CD4-positive, alpha-beta T cell treated with Interleukin-12 subunit alpha and Interleukin-12 subunit beta, for 1 hour (primary cell): Measurements from ENCODE around the gene NCR3LG1.

Experiments used
- DNase-seq: peaks from one replicate; pipeline ENCODE4 v3.0.0-alpha.2; 2020

The NCR3LG1 gene

DNA sequence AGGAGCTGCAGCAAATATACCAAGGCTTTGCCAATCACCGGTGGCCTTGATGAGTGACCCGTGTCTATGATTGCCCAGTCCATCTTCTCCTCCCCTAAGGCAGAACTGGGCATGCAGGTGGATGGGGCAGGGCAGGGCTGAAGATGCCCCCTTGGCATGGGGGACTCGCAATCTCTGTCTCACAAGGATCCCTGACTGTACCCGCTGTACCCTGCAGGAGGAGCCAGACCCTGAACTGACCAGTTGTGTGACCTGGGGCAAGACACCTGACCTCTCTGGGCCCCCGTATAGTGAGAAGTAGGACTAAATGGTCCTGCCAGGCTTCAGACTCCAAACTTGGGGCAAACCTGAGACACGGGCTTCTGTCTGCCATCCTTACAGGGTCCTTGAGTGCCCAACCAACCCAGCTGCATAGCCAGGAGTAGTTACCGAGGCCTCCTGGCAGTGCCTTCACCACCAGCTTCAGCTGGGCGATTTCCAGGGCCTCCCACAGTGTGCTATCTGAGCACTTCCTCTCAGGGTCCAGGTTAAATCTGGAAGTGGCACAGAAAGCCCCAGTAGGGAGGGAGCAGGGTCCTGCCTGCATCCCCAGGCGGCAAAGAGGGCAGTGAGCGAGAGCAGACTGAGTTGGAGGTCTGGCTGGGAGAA lies 43.3 kb downstream of the NCR3LG1 start:
- no peak for DNase-seq

DNA sequence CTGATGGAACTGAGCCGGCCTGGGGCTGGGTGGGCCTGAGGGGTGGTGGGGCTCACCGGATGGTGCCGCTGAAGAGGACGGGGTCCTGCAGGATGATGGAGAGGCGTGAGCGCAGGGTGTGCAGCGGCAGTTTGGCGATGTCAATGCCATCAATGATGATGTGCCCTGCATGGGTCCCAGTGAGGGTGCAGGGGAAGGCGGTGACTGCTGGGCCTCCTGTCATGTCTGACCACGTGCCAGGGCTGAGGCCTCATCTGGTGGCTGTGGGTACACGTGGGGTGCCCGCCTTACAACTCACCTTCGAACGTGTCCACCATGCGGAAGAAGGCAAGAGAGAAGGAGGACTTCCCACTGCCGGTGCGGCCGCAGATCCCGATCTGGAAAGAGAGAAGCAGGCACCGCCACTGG lies 44.0 kb downstream of the NCR3LG1 start:
- no peak for DNase-seq

DNA sequence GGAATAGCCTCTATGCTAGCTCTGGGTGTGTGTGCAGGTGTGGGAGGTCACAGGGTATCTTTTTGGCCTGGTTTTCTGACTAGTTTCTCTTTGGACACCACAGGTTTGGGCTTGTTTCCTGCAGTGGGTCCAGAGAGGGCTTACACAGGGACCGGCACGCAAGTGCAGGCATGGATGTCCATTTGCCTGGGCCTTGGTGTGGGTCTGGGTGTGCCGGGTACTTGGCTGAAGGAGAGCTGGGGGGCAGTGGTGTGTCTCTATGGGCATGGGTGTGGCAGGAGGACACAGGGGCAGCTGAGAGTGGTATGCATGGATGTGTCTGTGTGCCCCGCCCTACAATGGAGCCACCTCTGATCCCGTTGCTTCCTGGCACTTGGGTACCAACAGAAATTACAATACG lies 44.4 kb downstream of the NCR3LG1 start:
- no peak for DNase-seq

DNA sequence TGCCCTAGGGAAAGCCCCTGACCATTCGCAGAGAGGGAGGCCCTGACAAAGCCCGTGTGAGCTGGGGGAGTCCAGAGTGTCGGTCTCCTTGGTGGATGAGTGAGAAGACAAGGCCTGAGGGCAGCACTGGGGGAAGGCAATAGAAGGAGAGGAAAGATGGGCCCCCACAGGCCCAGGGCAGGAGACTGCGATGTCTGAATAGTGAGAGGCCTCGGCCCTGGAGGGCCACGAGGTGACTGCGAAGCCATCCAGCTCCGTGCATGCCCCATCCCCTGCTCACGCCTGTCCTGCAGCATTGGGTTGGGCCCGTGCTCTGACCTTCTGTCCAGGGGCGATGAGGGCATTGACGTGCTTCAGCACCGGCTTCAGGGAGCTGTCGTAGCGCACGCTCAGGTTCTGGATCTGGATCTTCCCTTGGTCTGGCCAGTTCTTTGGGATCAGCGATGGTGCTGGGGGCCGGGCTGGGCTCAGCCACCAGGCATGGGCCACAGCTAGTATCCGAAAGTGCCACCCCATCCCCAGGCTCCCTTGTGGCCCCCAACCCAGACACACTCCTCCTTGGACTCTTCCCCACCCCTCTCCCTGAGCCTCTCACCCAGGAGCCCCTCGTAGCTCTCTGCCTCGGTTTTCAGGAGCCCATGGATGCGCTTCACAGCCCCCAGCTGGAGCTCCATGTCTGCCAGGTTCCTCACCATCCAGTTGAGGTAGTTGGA lies 45.2 kb downstream of the NCR3LG1 start:
- DNase-seq = no peak

DNA sequence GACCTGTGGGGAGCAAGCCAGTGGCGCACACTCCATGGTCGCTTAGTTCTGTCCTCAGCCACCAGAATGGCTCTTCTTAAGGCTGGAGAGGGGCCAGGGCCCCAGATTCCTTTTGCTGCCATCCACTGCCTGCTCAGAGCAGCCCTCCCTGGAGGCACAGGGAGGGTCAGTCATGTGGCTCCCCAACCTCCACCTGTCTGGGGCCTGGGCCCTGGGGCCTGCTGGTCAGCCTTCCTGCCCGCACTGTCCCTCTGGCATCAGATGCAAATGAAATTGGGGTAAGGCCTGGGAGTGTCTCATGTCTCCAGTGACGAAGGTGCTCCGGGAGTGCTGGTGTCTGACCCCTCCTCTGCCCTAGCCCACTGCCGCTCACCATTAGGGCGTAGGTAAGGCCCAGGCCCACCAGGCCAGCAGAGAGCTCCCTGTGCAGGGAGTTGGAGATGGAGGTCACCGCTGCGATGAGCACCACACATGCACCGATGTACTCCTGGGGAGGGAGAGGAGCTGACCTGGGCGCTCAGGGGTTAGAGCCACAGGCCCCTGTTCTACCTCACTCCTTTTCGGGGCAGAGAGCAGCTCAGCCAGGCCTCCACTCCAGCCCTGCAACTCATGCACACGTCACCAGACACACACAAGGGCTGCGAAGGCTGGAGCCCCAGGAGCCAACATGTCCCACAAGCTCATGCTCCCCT lies 45.9 kb downstream of the NCR3LG1 start:
- no peak for DNase-seq

DNA sequence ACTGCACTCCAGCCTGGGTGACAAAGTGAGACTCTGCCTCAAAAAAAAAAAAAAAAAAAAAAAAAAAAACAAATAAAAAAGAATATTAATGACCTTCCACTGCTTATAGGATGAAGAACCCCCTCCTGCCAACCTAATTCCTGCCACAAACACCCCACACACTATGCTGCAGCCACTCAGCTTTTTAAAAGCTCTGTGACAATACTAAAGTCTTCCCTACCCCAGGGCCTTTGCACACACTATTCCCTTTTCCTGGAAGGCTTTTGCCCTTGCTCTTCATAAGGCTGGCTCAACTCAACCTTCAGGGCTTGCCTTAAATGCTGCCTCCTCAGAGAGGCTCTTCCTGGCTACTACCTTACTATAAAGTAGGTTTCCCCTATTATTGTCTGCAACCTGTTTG lies 47.6 kb downstream of the NCR3LG1 start:
- no peak for DNase-seq

DNA sequence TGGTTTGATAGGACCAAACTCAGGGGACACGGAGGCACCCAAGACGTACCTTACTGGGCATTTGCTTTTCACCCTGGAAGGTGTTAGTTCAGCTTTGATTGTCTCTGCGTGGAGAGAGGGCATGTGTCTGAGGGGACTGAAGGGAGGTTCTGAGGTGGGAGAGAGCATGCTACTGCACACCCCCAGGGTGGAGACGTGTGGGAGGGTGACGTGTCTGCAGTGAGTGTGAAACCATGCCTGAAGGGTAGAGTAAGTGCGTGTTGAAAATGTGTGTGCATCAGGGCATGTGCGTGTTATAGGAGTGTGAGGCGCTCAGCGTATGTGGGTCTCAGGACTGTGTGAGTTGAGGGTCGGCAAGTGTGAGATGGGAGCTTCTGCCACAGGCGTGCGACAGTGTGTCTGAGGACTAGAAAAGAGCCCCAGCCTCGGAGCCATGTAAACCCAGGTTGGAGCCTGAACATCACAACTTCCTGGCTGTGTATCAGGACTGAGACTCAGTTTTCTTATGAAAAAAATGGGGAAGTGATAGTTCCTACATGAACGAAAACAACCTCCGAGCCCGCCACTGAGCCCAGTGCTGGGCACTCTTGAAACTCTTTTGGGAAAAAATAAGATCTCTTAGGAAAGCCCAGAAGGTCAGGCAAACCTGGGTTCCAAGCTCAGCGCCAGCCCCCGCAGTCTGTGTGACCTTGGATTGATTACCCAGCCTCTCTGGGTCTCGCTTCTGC lies 48.6 kb downstream of the NCR3LG1 start:
- no peak for DNase-seq

DNA sequence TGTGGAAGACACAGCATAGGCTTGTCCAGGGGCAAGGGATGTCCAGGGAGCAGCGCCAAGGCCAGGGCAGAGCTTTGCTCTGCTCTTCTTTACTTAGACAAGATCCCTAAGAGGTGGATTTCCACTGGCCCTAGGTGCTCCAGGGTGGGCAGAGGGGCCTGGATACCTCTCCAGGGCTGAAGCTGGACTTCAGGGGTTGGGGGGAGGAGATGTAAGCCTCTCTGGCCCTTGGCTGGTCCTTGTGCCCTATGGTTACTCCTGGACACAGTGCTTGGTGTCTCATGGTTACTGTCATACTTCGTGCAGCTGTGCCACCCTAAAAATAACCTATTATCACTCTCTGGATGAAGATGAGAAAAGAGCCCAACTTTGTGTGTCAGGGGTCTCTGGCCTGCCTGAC lies 49.7 kb downstream of the NCR3LG1 start:
- no peak for DNase-seq

DNA sequence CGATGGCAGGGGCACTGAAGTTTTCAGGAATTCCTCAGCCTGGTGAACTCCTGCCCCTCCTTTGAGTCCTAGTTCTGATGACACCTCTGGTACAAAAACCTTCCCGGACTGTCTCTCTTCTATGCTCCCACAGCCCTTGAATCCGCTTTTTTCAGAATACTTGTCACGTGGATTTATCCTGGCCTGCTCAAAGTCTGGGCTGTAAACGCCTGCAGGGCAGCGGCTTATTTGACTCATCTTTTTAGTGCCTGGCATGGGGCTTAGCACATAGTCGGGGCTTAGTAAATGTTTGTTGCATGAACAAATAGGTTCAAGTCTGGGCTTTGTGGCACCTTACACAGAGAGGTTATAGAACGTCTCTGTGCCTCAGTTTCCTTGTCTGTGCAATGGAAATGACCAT lies 50.2 kb downstream of the NCR3LG1 start:
- DNase-seq = no peak

DNA sequence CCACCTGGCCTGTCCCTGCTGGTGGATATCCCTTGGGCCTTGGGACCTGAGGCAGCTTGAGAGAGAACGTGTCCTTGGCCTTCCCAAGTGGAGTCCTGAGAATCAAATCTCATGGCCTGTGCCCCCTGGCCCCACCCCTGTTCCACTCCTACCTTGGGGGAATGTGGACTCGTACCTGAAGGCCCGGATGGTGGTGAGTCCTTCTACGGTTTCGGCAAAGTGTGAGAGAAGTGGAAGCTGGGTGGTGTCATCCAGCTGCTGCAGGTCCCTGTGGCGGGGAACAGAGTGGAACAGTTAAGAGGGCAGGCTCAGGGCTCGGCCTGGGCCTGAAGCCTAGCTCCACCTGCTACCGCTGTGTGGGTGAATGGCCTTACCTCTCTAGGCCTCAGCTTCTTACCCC lies 50.9 kb downstream of the NCR3LG1 start:
- DNase-seq = no peak

DNA sequence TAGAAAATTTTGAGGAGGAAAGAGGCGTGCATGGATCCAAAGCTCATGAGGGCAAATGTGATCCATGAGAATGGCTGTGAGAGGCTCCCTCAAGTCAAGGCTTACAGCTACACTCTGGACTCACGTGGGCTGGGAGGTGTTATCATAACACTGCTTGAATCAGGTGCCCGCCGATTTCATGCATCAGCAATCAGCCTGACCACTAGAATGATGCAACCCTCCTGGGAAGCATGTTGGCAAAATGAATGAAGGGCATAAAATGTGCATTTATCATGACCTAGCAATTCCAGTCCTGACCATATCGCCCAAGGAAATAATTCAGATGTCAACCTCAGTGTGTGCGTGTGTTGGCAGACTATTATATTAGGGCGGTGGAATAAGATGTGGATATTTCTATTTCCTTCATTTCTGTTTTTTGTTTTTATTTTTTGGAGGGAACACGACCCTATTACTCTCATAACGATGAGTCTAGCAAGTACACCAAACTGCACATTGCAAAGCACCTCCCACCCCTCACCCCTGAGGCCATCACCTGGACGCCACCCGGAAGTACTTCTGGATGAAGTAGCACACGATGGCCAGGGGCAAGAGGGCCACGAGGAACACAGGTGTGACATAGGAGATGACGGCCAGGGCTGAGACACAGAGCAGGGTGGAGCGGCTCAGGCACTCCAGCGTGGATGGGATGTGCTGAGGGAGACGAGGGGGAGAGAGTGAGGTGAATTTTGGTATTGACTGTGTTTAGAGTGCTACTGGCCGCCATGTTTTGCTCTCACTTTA lies 52.6 kb downstream of the NCR3LG1 start:
- DNase-seq = no peak

DNA sequence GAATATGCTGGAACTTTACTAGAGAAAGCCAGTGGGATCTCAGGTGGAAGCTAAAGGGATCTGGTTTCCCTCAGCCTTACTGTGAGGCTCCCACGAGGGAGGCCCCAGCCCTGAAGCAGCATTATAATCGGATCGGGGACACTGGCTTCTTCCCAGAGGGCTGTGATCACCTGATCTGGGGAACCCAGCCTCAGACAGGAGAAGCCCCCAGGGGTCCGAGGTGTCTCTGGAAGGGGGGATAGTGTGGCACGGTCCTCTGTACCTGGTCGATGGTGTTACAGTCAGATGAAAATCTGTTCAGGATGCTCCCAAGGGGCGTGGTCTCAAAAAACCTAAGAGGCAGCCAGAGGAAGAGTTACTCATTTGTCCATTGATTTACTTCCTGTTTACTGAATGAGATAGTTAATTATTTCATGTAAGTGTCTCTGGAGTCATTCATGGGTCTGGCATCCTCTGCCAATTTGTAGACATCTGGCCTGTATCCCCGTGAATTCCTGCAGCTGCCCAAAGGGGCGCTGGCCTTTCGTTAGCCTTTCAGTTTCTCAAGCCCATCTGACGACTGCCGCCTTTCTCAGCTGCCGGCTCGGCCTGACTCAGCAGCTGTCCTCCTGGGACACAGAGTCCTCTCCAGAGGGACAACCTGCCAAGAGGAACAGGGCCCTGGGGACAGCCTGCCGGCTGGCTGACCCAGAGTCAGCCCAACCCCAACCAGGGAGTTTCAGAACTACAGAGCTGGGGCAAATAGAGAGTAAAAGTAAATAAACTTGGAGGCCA lies 53.8 kb downstream of the NCR3LG1 start:
- DNase-seq = no peak

DNA sequence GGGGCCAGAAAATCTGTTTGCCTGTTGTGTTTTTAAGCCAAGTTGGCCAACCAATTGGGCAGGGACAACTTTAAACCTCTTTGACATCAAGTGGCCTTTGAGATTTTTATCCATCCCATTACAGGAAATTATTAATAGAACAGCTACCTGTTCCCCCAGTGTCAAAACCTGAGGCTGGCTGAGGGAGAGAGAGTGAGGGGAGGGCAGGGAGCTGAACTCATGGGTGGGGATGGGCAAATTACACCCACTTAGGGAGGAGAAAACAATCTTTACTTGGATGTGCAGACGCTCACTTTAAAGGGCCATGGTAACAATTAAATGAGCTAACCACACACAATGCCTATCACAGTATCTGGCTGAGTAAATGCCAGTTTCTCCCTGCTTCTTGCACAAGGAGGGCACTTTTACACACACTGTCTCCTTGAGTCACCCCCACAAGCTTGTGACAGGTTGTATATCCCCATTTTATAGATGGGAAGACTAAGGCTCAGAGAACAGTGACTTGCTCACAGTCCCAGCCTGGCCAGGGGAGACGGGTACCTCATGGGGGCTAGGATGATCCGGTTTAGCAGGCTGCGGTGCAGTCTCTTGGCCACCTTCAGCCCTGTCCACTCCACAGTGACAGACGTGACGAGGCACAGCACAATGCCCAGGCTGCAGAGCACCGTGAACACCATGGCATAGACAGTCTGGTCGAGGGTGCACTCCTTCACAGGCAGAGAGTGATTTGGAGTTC lies 54.6 kb downstream of the NCR3LG1 start:
- no peak for DNase-seq

DNA sequence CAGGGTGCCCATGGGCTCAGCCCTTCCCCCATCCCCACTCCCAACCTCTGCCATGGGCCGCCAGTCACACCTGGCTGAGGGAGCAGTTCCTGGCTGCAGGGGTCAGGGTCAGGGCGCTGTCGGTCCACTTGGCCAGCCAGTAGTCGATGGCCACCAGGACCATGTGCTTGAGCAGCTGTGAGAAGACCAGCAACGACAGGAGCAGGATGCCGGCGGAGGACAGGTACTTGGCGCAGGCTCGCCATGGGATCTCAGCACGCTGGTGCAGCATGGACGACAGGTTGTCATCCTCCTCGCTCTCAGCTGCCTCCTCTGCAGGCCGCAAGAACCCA lies 55.2 kb downstream of the NCR3LG1 start:
- no peak for DNase-seq

DNA sequence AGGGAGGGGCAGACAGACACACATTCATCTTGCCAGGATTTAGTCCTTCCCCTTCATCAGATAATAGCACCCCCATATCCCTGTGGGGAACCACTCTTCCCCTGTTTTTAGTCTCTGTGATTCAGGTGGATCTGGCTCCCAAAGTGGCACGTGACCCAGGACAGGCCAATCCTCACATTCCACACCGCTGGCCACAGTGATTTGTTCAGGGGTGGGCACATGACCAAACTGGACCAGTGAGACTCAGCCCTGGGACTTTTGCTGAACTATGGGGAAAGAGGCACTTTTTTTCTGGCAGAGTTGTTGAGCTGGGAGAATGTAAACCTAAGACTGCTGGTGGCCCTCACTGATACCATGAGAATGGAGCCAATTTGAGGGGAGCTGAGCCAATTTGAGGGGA lies 56.0 kb downstream of the NCR3LG1 start:
- no peak for DNase-seq

DNA sequence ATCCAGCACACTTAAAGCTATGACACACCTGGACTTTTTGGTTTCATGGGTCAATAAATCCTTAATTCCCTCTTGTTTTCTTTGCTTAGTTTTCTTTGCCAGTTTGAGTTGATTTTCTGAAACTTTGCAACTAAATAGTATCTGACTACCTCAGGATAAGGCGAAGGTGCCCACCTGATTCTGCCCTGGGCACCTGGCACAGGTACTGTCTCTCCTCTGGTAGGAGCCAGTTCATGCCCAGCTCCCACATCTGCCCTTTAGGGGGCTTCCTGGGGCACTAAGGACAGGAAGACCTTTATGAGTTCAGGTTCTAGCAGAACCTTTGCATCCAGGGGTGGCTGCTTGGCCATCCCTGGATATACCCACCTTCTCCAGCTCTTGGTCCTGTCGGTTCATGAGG lies 56.4 kb downstream of the NCR3LG1 start:
- DNase-seq = no peak

DNA sequence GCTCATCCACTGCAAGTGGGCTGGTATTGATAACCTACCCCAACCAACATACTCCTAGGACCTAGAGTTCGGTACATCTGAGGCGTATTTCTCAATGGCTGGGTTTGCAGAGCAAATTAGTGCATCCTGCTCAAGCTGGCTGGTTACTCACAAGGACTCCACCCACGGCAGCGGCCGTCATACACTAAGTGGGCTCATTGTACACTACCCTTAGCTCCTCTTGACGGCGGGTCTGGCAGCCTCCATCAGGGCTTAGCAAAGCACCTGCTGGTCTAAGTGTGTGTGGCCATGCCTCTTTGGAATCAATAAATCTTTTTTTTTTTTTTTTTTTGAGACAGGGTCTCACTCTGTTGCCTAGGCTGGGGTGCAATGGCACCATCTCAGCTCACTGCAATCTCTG lies 57.0 kb downstream of the NCR3LG1 start:
- no peak for DNase-seq

DNA sequence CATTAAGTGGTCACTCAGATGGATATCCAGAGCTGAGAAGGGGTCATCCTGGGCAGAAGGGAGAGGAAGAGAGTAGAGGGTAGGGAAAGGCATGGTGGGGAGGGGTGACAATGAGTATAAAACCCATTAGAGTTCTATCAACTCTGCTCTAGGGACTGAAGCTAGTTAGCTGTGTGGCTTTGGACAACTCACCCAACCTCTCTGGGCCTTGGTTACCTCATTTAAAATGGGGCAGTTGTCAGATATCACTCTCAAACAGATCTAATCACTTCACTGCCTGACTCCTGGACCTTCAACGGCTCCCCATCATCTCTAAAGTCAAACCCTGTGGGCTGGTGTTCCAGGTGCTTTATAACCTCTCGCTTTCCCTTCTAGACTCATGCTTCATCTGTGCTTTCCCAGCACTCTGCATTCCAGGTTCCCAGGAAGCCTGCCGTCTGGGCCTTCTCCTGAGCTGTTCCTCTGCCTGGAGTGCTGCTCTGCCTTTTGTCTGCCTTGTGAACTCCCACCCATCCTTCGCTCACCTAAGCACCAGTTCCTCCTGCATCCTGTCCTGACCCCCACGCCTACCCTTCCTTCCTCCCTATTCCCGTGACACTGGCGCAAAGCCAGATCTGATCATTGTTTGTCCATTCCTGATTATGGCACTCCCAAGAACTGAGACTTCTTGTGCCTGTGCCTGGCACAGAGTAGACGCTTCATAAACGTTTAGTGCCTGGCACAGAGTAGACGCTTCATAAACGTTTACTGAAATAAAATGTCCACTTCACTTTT lies 59.2 kb downstream of the NCR3LG1 start:
- no peak for DNase-seq

DNA sequence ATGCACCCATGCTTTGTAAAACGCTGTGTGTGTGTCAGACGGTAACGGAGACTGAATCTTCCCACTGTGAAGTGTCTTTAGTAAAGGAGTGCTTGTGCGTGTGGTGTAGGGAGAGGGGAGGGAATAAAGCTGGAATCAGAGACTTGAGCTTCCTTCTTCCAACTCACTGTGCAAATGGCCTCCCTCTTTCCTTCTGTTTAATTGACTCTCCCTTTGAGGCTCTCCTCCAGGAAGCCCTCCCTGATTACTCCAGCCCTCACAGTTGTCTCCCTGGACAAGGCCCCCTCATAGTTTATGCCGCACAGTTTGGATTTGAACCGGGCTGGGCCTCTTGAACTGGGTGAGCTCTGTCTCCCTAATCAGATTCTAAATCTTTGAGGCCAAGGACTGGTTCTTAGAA lies 59.8 kb downstream of the NCR3LG1 start:
- no peak for DNase-seq

DNA sequence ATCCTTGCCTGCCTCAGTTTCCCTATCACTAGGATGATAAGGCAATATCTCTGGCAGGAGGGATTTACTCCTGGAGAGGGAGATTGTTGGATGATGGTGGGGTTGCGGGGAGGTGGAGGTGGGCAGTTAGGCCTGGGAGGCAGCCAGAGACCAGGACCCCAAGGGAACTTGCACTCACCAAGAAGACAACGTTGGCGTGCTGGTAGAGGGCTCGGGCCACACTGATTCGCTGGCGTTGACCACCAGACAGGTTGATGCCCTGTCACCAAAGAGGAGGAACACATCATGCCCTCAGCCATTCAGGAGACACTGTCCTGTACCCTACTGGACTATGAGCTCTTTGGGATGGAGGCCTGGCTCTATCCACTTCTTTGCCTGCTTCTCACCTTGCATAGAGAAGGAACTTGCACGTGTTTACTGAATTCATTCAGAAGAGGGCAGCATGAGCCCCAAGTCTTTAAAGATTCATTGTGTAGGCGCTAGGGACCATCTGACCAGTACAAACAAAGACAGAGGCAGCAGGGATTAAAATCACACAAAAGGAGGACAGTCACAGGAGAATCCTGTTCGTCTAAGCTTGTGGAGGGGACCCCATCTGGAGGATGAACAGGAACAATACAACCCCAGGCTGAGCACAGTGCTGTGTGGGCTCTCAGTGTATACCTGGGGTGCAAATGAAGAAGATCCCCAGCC lies 61.0 kb downstream of the NCR3LG1 start:
- no peak for DNase-seq
